Gastroesophageal sphincter (tissue), 4 donors: ENCODE measurements around the gene FSIP2. TPM values are rescaled to one million over a fixed set of nuclear protein-coding genes. Genes with fewer than 3 reads are reported as not detected.

Experiments used
- ATAC-seq: fragments of 150-250 bp; one replicate; pipeline ENCODE4 v1.9.1; 2016; ENCODE audit warnings: mild to moderate bottlenecking, moderate library complexity
- H3K27ac ChIP-seq, 4 donors: fragments of 200-600 bp; sonication (generic) in 3 of 4; 1 replicate in 3 of 4; 2 replicates in 1 of 4; pipeline ENCODE4 v1.5.1; 2016 to 2019
- H3K27me3 ChIP-seq: fragments of 200-600 bp; sonication (generic); one replicate; pipeline ENCODE4 v1.5.1; 2019
- H3K36me3 ChIP-seq, 2 donors: fragments of 200-600 bp; sonication (generic); one replicate each; pipeline ENCODE4 v1.5.1; 2019; ENCODE audit warnings: control low read depth in 1 of 2
- H3K4me1 ChIP-seq, 3 donors: fragments of 200-600 bp; sonication (generic); 1 replicate in 2 of 3; 2 replicates in 1 of 3; pipeline ENCODE4 v1.5.1; 2016 to 2019; ENCODE audit warnings: control low read depth in 2 of 3
- H3K4me3 ChIP-seq, 2 donors: fragments of 200-600 bp; sonication (generic); one replicate each; pipeline ENCODE4 v1.5.1; 2019; ENCODE audit warnings: mild to moderate bottlenecking in 1 of 2, moderate library complexity in 1 of 2
- H3K9me3 ChIP-seq, 3 donors: fragments of 200-600 bp; sonication (generic); one replicate each; pipeline ENCODE4 v1.5.1; 2017 to 2019; ENCODE audit warnings: control low read depth in 2 of 3
- CTCF ChIP-seq, 4 experiments: fragments of 200-600 bp in 2 of 4; fragments of 450-650 bp in 2 of 4; sonication (generic) in 1 of 4; IDR thresholded peaks; one replicate each; pipeline ENCODE4 v1.5.1; 2017 to 2019; ENCODE audit warnings: antibody characterized with exemption in 4 of 4, mild to moderate bottlenecking in 2 of 4, moderate library complexity in 2 of 4
- EP300 ChIP-seq: sonication (generic); formaldehyde crosslinking; IDR thresholded peaks from one replicate; pipeline ENCODE4 v1.6.1; 2017; ENCODE audit warnings: antibody characterized with exemption, mild to moderate bottlenecking
- POLR2A ChIP-seq, 2 donors: fragments of 450-650 bp; IDR thresholded peaks; one replicate each; pipeline ENCODE4 v1.6.1; 2017; ENCODE audit warnings: antibody characterized with exemption in 2 of 2, mild to moderate bottlenecking in 2 of 2, moderate library complexity in 1 of 2
- POLR2AphosphoS5 ChIP-seq: sonication (generic); formaldehyde crosslinking; IDR thresholded peaks from one replicate; pipeline ENCODE4 v1.6.1; 2017; ENCODE audit warnings: antibody characterized with exemption
- WGBS, 2 donors: methylation state at CpG; one replicate each; pipeline ENCODE4 v1.1.5; 2018; ENCODE audit warnings: low coverage in 1 of 2; 5-methylcytosine and 5-hydroxymethylcytosine counted together
- total RNA-seq, 4 donors: library from RNA; depleted of rRNA; stranded (reverse); fragments of >200 nt; gene quantifications; one replicate each; pipeline ENCODE4 v1.1.0, GENCODE V29; 2016

Gene FSIP2
- 1 to 10 TPM in 1 of 4 donors, under 1 TPM in 3; 0.04 to 1.1 (median 0.33) TPM for total RNA-seq

GRCh38 chr2:185738679-185739472 is at the start of gene FSIP2:
FSIP2 (plus strand) TSS chr2:185738804; CDS start chr2:185738895, 91 bp downstream.
- TF ChIP-seq POLR2AphosphoS5 (no peak), EP300 (no peak), CTCF (IDR thresholded peaks at IDR 0.05) (peak in 3 of 4 experiments; percentile 21 to 60 (median 33))
- peak; percentile 66 for ATAC-seq
- peaks cover 0 to 8% (median 0%) of the 10 kb centered on the region in 3 donors for H3K4me1 ChIP-seq
- no peaks in the 10 kb centered on the region for H3K36me3 ChIP-seq
- peaks cover 15% of the 10 kb centered on the region for H3K27me3 ChIP-seq
- no peak within 1 kb of the TSS for H3K27ac ChIP-seq
- peak within 1 kb of the TSS in 1 of 2 donors; percentile 45 for H3K4me3 ChIP-seq
- WGBS, 2 donors = 67 to 91% methylated on average over 2 to 3 of the region's 59 CpGs
- peaks cover 0 to 11% (median 0%) of the 10 kb centered on the region in 3 donors for H3K9me3 ChIP-seq

GRCh38 chr2:185689906-185690539 is 48.6 kb upstream of the FSIP2 start:
- H3K4me3 ChIP-seq = no peak overlapping the region
- no peaks in the 10 kb centered on the region for H3K36me3 ChIP-seq
- H3K27me3 ChIP-seq = no peaks in the 10 kb centered on the region
- H3K4me1 ChIP-seq = no peaks in the 10 kb centered on the region
- H3K27ac ChIP-seq = no peak overlapping the region
- no peak for ATAC-seq
- no peaks in the 10 kb centered on the region for H3K9me3 ChIP-seq
- WGBS, 2 donors = 52 to 96% methylated on average over 3 of the region's 3 CpGs
- TF ChIP-seq POLR2AphosphoS5 = no peak
- no peak for TF ChIP-seq EP300
- no peak for TF ChIP-seq CTCF (IDR thresholded peaks at IDR 0.05)
- no peak for TF ChIP-seq POLR2A (IDR thresholded peaks at IDR 0.05)

- WGBS, 2 donors = 43 to 80% methylated on average over 1 to 2 of the region's 2 CpGs
- H3K4me1 ChIP-seq = no peaks in the 10 kb centered on the region
- no peak for ATAC-seq
- H3K9me3 ChIP-seq = no peaks in the 10 kb centered on the region
- no peaks in the 10 kb centered on the region for H3K36me3 ChIP-seq
- TF ChIP-seq POLR2A (IDR thresholded peaks at IDR 0.05) (no peak), CTCF (IDR thresholded peaks at IDR 0.05) (no peak), EP300 (no peak), POLR2AphosphoS5 (no peak)
- no peaks in the 10 kb centered on the region for H3K27me3 ChIP-seq
- no peak overlapping the region for H3K4me3 ChIP-seq
- H3K27ac ChIP-seq = no peak overlapping the region
Measured at GRCh38 chr2:185695711-185696235, 42.8 kb upstream of the FSIP2 start.

- Histone ChIP-seq H3K27ac (no peak overlapping the region), H3K4me1 (no peaks in the 10 kb centered on the region), H3K4me3 (no peak overlapping the region), H3K9me3 (no peaks in the 10 kb centered on the region), H3K27me3 (no peaks in the 10 kb centered on the region), H3K36me3 (no peaks in the 10 kb centered on the region)
- ATAC-seq = no peak
- 39 to 55% methylated on average over 4 of the region's 4 CpGs for WGBS, 2 donors
- TF ChIP-seq POLR2AphosphoS5 (no peak), CTCF (IDR thresholded peaks at IDR 0.05) (no peak)
Measured at GRCh38 chr2:185700883-185701282, 37.7 kb upstream of the FSIP2 start.
